ENCODE measurements around the gene ERMARD.

- TF ChIP-seq CTCF (IDR thresholded peaks at IDR 0.05; ENCODE audit: low read depth, low read length) (no peak), EZH2phosphoT487 (IDR thresholded peaks at IDR 0.05; ENCODE audit: low read depth) (no peak)
Observed at GRCh38 chr6:169787797-169788196, 36.4 kb downstream of the ERMARD start.

All from OCI-LY3 (cell line).